ENCODE data around the gene CBX8.

GRCh38 chr17:79750650-79751545 is 46.0 kb downstream of the CBX8 start:
- TF ChIP-seq, protein P1, sequence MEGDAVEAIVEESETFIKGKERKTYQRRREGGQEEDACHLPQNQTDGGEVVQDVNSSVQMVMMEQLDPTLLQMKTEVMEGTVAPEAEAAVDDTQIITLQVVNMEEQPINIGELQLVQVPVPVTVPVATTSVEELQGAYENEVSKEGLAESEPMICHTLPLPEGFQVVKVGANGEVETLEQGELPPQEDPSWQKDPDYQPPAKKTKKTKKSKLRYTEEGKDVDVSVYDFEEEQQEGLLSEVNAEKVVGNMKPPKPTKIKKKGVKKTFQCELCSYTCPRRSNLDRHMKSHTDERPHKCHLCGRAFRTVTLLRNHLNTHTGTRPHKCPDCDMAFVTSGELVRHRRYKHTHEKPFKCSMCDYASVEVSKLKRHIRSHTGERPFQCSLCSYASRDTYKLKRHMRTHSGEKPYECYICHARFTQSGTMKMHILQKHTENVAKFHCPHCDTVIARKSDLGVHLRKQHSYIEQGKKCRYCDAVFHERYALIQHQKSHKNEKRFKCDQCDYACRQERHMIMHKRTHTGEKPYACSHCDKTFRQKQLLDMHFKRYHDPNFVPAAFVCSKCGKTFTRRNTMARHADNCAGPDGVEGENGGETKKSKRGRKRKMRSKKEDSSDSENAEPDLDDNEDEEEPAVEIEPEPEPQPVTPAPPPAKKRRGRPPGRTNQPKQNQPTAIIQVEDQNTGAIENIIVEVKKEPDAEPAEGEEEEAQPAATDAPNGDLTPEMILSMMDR (IDR thresholded peaks at IDR 0.05; ENCODE audit: borderline replicate concordance, extremely low read depth, low read length, poor library complexity, severe bottlenecking): no peak
- no peak for TF ChIP-seq EZH2 (IDR thresholded peaks at IDR 0.05; ENCODE audit: borderline replicate concordance, low read depth, low read length, severe bottlenecking)

Data from DND-41 (cell line).